ENCODE measurements around the gene UTP15.

Gene UTP15

DNA sequence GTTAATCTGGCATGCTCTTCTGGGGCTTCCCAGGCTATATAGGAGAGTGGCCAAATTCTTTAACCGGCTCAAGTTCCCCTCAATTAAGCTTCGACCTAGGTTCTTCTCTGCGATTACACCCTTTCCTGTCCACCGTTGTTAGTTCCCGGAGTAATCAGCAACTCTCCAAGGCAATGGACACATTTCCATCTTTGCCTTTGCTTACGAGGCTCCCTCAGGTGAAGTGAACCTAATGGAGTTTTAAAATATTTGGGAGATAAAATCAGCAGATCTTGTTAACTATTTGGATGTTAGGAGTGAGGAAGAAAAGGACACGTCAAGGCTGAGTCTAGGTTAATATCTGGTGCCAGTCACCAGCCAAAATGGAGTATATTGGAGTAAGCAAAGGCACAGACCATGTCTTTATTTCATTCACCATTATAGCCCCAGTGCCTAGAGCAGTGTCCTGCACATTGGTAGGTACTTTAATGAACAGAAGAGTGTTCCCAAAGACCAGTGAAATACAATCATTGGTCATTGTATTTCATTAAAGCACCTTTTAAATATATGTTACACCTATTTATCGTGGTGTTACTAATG is 515 bp downstream of the UTP15 start:
- no peak for DNase-seq

DNA sequence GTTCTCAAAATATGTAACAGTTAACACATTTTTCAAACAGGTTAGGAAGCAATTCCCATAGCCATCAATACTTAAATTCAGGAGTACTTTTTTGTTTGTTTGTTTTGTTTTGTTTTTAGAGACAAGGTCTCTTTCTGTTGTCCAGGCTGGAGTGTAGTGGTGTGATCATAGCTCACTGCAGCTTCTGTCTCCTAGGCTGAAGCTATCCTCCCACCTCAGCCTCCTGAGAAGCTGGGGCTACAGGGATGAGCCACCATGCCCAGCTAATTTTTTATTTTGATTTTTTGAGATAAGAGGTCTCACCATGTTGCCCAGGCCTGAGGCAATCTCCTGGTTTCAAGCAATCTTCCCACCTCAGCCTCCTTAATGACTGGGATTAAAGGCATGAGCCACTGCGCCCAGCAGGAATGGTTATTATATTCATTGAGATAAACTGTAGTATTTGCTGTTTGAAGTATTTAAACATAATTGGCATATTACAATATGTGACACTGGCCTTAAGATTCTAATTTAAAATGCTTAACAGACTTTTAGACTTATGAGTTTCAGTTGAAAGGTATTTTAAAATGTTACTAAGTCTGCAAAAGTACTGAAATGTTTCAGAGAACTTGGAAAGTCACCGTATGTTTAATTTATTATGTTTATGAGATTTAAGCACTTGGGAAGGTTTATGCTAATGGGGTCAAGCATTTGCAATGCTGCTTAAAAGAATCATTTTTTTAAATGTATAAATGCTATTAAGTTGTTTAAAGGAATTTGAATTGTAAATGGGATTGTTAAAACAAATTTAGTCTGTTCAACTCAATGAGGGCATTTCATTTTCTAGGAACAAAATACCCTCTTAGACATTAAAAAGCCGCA is 17.0 kb downstream of the UTP15 start:
- DNase-seq = no peak

DNA sequence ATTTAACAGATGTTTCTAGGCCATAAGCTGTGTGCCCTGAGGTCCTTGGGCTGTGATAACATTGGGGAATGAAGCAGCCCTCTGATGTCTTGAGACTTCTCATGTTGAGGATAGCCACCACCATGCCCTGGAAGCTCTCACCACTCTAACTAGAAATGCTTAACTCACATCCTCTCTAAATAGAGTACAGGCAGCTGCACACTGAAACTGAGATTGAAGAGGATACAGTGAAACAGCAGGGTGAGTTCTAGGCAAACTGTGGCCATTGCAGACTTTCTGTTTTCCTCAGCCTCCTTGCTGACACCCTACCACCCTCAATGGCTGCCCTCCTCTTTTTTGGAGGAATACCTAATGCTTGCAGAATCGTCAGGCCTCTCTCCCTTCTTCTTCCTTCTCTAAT is 22.4 kb downstream of the UTP15 start:
- no peak for DNase-seq

DNA sequence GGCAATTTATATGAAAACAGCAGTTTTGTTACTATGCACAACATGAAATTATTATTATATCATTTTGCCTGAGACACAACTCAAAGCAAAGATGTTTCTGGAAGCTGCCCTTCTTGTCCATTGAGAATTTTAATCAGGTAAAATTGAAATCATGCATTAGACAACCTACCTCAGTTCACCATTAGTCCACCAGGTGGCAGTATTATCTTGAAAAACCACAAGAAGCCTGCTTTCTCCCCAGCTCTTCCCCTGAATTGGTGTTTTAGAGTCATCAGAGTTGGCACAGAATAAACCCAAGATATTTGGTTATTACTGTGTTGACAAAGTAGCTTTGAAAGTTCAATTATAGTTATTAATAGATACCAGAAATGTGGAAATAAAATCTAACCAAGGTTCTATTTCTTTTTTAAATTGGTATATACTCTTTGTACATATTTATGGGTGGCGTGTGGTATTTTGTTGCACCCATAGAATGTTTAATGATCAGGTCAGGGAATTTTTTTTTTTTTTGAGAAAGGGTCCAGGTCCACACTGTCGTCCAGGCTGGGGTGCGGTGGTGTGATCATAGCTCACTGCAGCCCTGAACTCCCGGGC is 25.7 kb downstream of the UTP15 start:
- no peak for DNase-seq

DNA sequence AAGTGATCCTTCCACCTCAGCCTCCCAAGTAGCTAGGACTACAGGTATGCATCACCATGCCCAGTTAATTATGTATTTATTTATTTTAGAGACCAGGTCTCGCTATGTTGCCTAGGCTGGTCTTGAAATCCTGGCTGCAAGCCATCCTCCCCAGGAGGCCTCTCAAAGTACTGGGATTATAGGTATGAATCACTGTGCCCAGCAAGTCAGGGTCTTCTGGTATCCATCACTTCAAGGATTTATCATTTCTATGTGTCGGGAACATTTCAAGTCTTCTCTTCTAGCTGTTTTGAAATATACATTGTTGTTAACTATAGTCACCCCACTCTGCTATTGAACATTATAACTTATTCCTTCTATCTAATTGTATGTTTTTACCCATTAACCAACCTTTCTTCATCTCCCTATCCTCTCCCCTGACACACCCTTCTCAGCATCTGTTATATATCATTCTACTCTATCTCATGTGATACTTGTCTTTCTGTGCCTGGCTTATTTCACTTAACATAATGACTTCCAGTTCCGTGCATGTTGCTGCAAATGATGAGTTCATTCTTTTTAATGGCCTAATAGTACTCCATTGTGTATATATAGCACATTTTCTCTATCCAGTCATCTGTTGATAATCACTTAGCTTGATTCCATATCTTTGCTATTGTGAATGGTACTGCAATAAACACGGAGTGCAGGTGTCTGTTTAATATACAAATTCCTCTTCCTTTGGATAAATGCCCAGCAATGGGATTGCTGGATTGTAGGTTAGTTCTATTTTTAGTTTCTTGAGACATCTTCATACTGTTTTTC is 26.4 kb downstream of the UTP15 start:
- no peak for DNase-seq

DNA sequence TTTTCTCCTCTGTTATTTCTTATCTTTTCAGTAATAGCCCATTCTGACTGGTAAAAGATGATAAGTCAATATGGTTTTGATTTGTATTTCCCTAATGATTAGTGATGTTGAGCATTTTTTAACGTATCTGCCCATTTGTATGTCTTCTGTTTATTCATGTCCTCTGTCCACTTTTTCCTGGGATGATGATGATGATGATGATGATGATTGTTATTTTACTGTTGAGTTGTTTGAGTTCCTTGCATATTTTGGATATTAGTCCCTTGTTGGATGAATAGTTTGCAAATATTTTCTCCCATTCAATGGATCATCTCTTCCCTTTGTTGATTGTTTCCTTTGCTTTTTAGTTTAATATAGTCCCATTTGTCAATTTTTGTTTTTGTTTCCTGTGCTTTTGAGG is 27.0 kb downstream of the UTP15 start:
- DNase-seq = no peak

DNA sequence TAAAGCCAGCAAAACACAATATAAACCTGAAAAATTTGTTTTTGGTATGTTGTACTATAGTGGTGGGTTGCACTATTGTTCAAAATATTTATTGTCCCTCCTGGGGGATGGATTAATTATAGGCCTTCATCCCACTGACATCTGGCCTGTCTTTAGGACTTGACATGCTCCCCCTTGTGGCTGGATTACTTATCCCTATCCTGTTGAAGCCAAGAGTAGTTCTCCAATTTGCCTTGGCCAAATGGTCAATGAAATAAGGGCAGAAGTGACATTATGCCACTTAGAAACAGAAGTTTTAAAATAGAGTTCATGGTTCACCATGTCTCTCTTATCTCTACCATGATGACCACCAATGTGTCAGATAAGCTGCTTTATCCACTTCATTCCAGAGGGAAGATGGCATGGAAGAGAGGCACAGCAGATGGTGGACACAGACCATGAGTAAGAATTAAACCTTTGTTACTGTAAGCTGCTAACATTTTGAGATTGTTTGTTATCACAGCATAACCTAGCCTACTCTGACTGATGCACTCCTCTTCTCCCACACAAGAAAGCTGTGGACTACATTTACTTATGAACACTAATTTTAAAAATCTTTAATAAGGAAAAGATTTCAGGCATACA is 31.3 kb downstream of the UTP15 start:
- no peak for DNase-seq

DNA sequence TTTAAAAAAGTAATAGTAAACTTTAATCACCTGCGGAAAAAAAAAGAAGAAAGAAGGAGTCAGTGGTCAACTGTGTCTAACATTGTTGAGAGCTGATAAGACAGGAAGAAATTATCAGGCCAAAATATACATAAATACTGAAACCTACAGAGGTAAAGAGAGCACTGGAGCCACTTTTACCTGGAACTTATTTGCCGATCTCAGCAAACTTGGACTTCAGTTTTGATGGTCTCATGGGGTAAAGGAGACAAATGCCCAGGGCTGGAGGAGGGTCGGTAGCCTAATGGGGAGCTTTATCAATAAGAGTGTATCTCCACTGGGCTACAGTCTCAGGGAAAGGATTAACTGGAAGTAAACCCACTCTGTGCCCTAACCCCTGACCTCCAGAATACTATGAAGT is 33.8 kb downstream of the UTP15 start:
- no peak for DNase-seq

DNA sequence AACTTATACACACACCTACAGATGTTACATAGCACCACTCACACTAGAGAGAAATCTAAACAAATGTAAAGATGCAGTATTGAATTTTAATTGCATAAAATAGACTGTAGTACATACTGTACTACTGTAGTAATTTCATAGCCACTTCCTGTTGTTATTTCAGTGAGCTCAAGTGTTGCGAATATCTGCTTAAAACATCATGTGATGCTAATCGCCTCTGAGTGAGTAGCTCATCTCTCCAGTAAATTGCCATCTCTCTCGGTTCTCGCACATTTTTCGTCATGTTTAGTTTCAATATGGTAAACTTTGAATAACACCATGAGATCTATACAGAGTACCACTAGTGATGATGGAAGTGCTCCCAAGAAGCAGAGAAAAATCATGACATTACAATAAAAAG is 38.5 kb downstream of the UTP15 start:
- DNase-seq = no peak

DNA sequence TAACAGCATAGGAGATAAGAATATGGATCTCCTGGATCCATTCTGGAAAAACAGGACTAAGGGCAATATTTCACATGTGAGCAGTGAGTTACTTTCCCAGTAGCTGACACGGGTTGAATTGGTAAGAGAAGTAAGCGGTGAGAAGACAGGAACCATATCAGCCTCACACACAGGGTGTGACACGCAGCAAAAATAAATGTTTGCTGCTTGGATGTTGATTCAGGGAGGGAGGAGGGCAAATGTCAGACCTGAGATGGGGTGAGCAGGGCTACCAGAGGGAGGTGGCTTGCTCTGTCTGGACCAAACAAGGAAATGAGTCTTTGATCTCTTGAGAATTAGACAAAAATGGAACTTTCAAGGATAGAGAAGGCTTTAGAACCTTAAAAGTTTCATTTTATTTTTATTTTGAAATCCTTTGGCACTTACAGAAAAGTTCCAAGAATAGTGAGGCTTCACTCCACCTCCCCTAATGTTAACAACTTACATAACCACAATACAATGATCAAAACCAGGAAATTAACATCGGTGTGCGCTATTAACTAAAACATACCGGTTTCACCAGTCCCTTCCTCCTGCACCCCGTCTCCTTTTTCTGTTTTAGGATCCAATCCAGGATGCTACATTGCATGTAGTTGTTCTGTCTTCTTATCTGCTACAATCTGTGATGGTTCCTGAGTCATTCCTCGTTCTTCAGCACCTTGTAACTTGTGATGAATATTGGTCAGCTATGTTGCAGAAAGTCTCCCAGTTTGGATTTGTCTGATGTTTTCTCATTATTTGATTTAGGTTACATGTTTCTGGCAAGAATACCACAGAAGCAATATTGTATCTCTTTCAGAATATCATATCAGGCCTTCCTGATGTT is 39.9 kb downstream of the UTP15 start:
- no peak for DNase-seq

DNA sequence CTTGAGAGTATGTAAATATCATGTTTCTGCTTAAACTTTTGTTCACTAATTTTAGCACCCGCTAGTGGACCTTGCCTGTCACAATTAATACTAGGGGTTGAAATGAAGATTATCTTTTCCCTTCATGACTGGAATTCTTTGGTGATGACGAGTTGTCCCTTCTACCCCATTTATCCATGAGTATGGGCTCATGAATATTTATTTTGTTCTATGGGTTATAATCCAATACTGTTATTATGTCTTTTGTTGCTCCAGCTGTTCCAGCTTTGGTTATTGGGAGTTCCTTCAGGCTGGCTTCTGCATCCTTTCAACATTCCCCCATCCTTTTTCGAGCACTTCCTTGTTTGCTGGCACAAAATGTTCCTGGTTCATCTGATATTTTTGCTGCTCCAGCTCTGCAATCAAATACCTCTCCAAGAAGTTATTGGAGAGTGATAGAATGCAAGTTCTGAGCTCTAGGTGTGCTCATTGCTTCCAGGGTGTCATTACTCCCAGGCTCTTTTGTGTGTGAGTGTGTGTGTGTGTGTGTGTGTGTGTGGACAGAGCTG is 40.7 kb downstream of the UTP15 start:
- no peak for DNase-seq

DNA sequence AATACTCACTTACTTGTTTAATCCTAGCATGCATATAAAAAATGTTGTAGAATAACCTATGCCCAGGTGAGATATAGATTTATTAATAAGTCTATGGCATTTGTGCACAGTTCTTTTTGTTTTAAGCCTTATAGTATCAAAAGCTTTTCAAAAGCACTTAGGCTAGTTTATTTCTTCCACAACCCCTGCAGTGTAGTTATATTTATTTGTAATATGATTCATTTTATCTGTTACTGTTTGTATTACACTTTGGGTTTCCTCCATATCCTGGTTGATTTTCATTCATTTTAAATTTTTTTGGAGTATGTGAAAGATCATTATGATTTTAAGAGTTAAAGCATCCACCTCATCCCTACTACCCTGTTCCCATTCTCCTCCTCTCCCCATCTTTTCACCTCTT is 41.7 kb downstream of the UTP15 start:
- DNase-seq = no peak

DNA sequence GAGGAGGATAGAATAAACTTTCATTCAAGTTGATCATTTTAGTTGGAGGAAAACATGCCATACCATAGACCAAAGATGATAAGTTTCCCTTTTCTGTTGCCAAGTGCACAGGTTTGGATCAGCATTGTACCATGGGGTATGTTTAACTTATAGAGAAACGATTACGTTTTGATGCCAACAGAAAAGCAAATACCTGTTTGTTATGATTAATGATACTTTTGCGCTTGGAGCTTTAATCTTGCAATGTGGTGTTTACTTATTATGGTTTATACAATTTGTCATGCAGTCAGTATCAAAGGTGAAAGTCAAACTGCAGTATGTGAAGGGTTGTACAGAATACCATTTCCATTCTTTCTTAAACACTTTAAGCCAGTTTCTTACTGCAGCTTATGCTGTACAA is 47.3 kb downstream of the UTP15 start:
- DNase-seq = no peak

DNA sequence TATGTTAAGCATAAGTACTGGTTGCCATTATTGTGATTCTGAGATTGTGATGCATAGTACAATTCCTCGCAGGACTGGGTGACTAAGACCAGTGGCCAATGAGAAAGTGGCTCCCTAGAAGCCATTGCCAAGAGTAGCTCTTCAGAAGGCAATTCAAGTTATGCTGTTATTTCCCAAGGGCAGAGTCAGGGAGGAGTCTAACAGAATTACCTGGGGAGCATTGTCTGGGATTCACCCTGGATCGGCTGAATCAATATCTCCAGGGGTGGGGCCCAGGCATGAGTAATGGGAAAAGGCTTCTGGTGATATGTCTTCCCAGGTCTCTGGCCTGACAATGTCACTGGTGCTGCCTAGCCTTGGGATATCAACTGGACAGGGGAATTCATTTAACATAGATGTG is 49.5 kb downstream of the UTP15 start:
- no peak for DNase-seq

DNA sequence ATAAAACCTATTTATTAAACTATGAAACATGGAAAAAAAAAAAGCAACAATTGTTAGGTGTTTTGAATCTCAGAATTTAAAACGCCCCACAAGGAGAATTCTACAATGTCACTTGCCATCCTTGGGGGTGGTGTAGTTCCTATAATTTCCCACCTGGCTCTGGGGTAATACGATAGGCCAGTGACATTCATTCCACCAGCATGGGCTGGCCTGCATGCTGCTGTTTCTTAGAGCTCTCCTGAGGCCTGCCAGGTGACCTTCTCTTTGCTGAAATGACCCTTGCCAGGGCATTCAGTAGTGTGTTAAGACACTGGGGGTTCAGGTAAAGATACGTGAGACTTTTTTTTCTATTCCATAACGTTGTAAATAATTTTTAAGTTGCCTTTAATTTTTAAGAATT is 50.4 kb downstream of the UTP15 start:
- DNase-seq = no peak

DNA sequence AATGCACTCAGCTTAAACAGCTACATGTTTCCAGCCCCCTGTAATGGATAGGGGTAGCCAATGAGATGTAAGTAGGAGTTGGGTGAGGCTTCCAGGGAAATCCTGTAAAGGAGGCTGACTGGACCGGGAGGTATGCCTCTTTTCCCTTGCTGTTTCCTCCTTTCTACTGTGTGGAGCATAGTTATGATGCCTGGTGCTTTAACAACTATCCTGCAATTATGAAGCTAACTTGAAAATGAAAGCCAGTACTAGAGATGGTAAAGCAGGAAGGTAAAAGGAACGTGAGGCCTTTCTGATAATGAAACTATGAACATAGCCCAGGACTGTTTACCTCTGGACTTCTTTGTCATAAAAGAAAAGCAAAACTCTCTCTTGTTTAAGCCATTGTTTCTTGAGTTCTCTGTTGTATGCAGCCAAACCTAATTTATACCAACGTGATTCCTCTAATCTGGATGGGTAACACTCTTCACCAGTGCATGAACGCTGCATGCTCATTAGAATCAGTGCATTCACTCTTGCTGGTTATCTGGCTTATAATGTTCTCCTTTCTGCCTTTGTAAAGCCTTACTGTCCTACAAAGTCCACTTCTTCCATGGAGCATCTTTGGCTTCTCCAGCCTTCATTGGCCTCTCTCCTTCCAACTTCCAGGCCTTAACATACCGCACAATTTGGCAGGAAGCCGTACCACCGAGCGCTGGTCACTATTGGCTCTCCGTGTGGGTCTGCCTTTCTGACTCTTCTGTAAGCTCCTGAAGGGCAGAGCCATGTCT is 52.2 kb downstream of the UTP15 start:
- no peak for DNase-seq

DNA sequence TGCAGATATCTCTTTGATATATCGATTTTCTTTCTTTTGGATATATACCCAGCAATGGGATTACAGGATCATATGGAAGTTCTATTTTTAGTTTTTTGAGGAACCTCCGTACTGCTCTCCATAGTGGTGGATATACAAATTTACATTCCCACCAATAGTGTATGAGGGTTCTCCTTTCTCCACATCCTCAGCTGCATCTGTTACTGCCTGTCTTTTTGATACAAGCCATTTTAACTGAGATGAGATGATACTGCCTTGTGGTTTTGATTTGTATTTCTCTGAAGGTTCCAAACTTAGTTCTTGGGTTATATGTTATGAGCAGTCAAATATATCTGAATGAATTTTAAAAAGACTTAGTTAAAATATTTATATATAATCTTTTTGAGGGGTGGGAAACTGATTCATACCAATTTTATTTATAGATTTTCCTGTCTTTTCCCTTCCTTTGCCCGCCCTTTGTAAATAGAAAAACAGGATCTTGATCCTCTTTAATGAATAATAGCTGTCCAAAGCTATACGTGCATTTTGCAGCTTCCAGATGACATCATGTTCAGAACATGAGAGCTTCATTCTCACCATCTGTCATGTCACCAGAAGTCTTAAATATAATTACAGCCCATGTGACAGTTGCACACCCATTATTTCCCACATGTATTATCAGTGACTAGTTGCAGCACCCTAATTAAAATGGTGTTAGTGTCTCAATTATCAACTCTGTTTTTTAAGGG is 54.2 kb downstream of the UTP15 start:
- no peak for DNase-seq

DNA sequence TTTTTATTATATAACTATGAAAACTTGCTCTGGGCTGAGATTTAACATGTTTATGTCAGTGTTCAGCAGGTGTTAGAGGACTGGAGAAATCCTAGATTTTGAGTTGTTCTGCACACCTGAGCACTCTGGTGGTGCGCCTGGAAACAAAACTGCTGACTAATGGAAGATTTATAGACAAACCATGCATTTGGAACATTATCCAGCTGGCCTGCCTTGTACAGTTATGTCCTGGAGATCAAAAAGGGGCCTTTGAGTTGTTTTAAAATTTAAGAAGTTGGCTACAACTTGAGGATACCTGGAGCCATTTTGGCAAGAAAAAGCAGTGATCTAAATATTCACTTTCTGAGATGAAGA is 54.8 kb downstream of the UTP15 start:
- DNase-seq = no peak

DNA sequence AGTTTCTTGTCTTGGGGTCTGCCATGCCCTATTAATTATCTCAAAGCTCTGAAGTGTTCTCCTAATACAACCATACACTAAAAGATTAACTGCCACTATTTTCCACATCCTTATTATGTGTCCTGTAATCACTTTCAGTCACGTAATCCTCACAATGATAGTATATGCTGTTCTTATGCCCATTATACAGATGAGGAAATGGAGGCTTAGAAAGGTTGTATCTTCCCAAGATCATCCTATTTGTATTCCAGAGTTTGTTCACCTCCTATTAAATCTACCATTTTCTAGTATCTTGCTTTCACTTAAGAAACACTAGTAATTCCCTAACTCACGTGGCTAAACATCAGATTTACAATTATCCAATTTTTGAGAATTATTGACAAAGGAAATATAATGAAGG is 57.5 kb downstream of the UTP15 start:
- no peak for DNase-seq

DNA sequence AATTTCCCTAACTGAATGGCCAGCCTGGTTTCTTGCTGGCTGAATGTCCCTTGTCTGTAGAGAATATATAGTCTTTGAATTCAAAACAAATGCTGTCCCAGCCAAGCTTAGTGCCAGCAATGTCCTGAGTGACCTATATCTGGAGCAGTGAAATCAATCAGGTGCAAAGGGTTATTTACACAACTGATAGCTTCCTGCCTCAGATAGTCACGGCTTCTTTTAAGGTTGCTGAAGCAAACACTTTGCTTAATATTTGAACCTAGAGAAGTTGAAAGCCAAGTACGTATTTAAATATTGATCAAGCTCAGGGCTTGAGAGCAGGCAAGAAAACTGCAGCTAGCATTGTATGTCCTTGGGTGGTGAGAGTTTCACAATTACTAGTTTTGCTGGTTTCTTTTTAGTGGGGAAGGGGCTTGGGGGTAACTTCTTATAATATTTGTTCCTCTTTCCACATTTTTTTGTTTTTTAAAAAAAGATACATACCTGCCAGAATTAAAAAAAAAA is 58.4 kb downstream of the UTP15 start:
- DNase-seq = no peak

All from activated effector memory CD4-positive, alpha-beta T cell treated with anti-CD3 and anti-CD28 coated beads, Interleukin-2, amount 50 U/mL, for 16 hours (primary cell).